ENCODE results near the gene ADCY2.

ADCY2 gene

DNA sequence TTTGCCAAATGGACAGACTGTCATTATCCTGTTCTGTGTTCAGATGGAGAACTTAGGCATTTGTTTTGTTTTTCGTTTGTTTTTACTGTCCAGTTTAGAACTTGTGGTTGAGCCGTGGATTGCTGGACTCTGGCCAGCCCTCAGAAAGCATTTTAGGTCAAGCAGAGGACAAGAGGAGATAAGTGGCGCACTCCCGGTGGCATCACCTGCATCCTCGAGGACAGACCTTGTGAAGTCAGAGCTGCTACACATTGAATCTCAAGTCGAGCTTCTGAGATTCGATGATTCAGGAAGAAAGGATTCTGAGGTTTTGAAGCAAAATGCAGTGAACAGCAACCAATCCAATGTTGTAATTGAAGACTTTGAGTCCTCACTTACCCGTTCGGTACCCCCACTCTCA is 481.9 kb downstream of the ADCY2 start:
- no peak for DNase-seq

DNA sequence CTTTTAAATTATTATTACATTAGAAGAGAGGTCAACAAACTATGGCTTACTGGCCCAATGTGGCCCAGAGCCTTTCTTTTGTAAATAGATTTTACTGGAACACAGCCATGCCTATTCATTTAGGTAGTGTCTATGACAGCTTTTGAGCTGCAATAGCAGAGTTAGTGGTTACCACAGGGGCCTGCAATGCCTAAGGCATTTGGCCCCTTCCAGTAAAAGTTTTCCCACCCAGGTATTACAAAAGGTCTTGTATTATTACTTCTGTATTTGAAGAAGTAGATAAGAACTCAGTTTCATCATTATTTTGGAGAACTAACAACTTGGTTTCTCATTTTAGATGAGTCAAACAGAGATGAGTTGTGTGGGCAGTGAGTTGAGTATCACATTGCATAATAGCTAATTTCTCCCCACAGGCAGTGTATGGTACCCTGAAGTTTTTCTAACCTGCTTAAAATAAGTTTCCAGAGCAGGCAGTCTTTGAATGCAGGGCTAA is 482.5 kb downstream of the ADCY2 start:
- DNase-seq = no peak
